Endometrial microvascular endothelial cells (primary cell): Measurements from ENCODE around the gene ARF1. TPM values are rescaled to one million over a fixed set of nuclear protein-coding genes. Genes with fewer than 3 reads are reported as not detected.

Experiments used
- in situ Hi-C: cut with HindIII; loops from 2 replicates; pipeline ENCODE4 v1.10.0; 2017; ENCODE audit warnings: low sequenced_read_pairs, low pct_unique_long_range_greater_than_20kb; ENCODE audit errors: inconsistent ontology term
- total RNA-seq: library from RNA; depleted of rRNA; stranded (reverse); fragments of >200 nt; gene quantifications from one replicate; pipeline ENCODE4 v1.2.3, GENCODE V29; 2015; ENCODE audit errors: inconsistent ontology term

Gene ARF1
- 572 TPM for total RNA-seq

GRCh38 chr1:228082214-228082917 lies at the start of gene ARF1:
TSS of gene ARF1 (plus strand) at chr1:228082708. CDS start at chr1:228097115, 14,407 bp downstream.
- in situ Hi-C loops = no loop called here

GRCh38 chr1:228033376-228033775 lies 49.1 kb upstream of the ARF1 start:
- in situ Hi-C loops = no loop called here

DNA sequence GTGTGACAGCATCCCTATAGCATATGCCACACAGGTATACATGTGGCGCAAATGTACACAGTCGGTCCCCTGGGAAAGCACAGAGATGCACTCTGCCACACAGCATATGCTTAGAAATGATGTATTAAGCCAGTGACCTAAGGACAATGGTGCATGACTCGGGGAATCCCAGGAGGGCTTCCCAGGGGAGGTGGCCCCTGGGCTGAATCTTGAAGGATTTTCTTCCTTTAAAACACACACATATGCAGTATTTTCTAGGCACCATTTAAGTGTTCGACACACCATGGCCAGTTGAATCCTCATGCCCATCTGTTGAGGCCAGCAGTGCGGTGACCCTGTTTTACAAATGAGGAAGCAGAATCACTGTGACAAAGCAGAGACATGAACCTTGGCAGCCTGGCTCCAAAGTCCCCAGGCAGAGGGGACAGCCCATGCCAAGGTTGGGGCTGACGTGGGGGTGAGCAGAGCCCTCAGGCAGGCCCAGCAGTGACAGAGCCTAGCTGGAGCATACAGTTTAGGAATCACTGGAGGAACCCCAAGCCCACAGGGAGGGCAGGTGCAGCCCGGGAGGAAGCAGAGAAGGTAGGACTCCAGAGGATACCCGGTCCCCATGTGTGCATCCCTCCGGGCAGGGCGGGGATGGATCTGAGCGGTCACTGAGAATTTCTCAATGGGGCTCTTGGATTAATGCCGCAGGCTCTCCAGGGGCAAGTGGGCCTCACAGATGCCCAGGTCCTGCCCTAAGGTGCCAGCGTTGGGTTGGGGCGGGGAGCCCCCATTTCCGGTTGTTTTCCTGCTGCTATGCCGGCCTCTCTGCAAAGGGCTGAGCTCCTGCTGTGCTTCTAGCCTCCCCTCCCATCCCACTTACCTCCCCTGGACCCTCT lies 47.3 kb upstream of the ARF1 start:
- in situ Hi-C loops = no loop called here

- in situ Hi-C loops = no loop called here
Observed at GRCh38 chr1:228035844-228036243, 46.7 kb upstream of the ARF1 start.

- in situ Hi-C loops = no loop called here
Observed at GRCh38 chr1:228036701-228037231, 45.7 kb upstream of the ARF1 start.

GRCh38 chr1:228037401-228038386 lies 44.8 kb upstream of the ARF1 start:
- in situ Hi-C loops = no loop called here

- in situ Hi-C loops = no loop called here
Observed at GRCh38 chr1:228038387-228039005, 44.0 kb upstream of the ARF1 start.

DNA sequence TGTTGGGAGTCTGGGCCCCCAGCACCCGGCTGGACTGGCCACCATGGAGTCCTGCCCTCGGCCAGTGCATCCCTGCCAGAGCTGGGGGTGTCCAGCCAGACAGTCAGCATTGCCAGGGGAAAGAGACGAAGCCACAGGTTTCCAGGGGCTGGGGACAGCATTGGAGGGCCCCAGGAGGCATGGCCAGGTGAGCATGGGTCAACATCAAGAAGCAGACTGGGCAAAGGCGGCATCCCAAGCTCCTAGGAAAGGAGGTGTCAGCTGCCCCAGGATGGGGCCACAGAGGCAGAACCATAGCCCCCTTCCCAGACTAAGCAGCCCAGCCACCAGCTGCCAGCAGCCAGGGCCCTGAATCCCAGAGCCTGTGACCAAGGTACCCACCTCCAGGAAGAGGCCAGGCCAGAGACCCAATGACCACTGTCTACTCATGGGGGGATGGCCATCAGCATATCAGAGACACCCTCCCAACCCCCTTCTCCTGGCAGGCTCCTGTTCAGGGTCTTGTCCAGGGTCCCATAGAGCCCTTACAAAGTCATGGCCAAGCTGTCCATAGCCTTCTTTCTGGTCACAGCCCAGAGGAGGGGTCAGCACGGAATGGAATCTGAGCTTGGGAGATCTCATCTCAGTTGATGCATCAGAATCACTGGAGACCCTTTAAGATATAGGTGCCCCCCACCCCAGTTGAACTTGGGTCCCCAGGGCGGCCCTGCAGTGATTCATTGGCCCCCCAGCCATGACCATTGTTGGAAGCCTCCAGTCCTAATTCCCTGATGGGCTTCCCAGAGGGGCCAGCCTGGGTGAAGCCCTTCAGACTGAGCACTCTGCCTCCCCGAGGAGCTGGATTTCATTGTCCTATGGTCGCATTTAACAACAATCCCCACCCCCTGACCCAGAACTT lies 43.3 kb upstream of the ARF1 start:
- in situ Hi-C loops = no loop called here

DNA sequence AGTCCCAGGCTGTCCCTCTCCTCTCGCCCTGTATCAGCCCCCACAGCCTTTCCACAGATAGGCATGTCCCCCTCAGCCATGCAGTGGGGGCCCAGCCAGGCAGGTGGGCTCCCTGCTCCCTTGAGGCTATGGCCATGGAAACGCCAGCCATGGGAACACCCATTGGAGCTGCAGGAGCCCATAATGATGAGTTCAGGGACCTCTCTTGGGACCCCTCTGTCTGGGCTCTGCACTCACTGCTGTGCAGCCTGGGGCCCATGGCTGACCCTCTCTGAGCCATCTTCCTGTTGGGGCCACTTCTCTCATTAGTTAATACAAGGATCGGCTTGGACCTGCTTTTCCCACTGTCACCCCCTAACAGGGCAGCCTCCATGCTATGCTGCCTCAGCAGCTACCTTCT lies 42.5 kb upstream of the ARF1 start:
- in situ Hi-C loops = no loop called here

DNA sequence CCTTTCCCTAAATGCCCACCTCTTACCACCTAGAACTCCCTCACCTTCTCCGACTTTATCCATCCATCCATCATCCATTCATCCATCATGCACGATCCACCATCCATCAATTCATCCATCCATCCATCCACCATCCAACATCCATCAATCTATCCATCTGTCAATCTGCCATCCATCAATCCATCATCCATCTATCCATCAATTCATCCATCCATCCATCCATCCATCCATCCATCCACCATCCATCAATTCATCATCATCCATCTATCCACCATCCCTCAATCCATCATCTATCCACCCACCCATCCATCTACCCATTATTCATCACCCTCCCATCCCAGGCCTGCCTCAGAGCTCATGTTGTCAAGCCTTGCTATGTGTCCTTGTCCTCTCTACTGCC lies 41.2 kb upstream of the ARF1 start:
- in situ Hi-C loops = no loop called here

DNA sequence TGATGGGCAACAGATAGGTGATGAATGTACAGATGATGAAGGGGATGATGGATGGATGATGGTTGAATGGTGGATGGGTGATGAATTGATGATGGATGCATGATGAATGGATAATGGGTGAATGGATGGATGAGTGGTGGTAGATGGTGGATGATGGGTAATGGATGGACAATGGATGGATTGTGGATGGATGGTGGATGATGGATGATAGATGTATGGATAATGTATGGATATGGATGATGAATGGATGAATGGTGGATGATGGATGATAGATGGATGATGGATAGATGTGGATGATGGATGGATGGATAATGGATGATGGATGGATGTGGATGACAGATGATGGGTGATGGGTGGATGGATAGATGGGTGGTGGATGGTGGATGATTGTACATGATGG lies 40.0 kb upstream of the ARF1 start:
- in situ Hi-C loops = no loop called here

DNA sequence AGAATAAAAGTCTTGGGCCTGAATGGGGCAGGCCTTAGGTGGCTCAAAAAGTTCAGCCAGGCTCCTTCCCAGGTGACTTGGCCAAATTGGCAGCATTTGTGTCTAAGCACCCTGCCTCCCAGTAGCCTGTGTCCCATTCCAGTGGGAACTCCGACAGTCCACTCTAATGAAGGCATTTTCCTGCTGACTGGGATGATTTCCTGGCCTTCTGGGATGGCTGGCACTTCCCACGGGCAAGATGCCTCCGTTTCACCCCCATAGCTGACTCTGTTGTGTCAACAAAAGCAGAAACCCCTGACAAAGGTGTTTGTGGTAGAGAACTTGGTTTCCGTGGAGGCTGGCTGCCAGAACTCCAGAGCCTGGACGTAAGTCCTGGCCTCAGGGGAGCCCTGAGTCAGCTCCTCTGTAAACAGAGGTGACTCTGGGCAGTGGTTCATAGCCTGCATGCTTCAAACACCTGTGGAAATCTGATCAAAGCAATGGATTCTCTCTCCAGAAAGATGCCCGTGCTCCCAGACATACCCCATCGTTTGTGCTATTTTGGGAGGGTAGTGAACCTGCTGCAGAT lies 39.1 kb upstream of the ARF1 start:
- in situ Hi-C loops = no loop called here

GRCh38 chr1:228044961-228045360 lies 37.5 kb upstream of the ARF1 start:
- in situ Hi-C loops = no loop called here

- in situ Hi-C loops = no loop called here
Observed at GRCh38 chr1:228045405-228045804, 37.1 kb upstream of the ARF1 start.

- in situ Hi-C loops = no loop called here
Observed at GRCh38 chr1:228045871-228046270, 36.6 kb upstream of the ARF1 start.

GRCh38 chr1:228046421-228047182 lies 35.9 kb upstream of the ARF1 start:
- in situ Hi-C loops = no loop called here

- in situ Hi-C loops = no loop called here
Observed at GRCh38 chr1:228047183-228047466, 35.4 kb upstream of the ARF1 start.
